CD1c-positive myeloid dendritic cell (primary cell): ENCODE results near the gene CDHR2.

Experiments used
- DNase-seq: peaks from one replicate; pipeline ENCODE4 v3.0.0-alpha.2; 2016; ENCODE audit errors: extremely low spot score

Gene CDHR2

DNA sequence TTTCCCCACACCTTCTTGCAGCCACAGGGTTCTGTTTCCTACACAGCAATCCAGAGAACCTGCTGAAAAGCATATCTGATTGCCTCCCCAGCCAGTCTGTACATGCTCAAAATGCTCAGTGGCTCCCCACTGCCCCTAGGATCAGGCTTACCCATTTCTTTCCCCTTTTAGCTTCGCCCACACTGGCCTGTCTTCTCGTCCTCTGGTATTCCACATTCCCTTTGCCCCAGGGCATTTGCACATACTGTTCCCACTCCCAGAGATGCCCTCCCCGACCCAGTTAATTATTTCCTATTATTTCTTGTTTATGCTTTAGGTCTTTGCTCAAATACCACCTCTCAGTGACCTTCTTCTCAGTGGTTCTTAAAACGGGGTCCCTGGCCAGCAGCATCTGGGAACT, 91.5 kb downstream of the CDHR2 start:
- DNase-seq, result no peak

- no peak for DNase-seq
Observed at GRCh38 chr5:176642675-176643490, 93.7 kb downstream of the CDHR2 start.

GRCh38 chr5:176643491-176644219, 94.5 kb downstream of the CDHR2 start:
- no peak for DNase-seq

DNA sequence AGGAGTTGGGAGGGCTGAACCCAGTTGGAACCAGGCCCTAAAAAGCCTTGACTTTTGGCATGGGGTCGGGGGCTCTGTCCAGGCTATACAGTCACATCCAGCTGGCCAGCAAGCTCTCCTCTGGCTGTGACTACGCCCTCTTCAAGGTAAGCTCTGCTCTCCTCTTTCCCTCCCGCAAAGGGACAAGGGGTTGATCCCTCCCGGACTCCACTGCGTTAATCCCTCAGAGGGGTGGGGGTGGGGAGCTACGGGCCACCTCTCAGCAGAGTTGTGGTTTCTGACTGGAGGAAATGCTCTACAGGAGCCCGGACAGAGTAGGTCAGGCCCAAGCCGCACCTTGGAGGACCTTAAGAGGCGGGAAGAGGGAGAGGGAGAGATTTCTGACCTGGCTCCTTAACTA, 95.2 kb downstream of the CDHR2 start:
- DNase-seq, result no peak

GRCh38 chr5:176644878-176645670, 95.9 kb downstream of the CDHR2 start:
- DNase-seq, result no peak
